Activated CD8-positive, alpha-beta memory T cell treated with anti-CD3 and anti-CD28 coated beads, Interleukin-2, amount 50 U/mL, for 24 hours (primary cell): ENCODE data around the gene LRIT3.

ENCODE experiments used
- DNase-seq: peaks from one replicate; pipeline ENCODE4 v3.0.0-alpha.2; 2020; ENCODE audit errors: extremely low read depth

Gene LRIT3

DNA sequence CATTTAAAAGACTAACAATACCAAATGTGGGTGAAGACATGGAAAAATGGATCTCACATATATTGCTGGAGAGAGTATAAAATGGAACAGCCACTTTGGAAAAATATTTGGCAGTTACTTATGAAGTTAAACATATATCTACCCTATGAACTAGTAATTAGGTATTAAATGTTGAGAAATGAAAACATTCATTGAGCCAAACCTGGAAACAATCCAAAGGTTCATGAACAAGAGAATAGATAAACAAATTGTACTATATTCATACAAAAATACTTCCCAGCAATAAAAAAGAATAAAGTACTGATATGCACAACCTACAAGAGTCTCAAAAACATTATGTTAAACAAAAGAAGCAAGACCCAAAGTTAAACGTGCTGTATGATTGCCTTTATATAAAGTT, 60.8 kb downstream of the LRIT3 start:
- no peak for DNase-seq

GRCh38 chr4:109910256-109910655, 62.3 kb downstream of the LRIT3 start:
- no peak for DNase-seq

- DNase-seq: no peak
These were observed 65.0 kb downstream of the LRIT3 start, which contains the start of gene EGF for GRCh38 chr4:109912706-109913595. Gene EGF, plus strand, starts transcription at chr4:109912883. Its CDS starts 453 bp downstream, at chr4:109913336.

DNA sequence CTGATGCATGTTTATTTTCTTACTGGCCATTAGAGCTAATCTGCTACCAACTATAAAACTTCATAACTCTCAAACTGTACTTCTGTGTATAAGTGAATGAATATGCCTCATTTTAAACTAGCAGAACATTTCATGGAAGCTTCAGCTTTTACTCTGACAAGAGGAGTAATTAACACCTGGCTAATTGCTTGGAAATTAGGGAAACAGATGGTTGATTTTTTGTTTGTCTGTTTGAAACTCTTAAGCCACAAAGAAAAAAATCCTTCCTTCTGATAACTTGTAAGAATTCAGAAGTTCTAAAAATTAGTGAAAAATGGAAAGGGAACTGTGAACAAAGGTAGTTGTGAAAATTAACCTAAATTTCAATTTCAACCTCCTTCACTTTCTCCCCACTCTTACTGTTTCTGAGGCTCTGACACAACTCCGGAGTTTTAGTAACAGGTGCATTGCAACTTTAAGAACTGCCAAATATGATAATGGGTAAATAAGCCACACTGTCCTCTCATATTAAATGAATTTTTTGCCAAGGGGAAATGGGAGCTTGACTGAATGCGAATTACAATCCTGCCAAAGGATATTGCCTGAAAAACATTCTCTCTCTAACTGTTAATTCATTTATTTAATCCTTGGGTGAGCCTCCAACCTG, 65.8 kb downstream of the LRIT3 start:
- DNase-seq: no peak

DNA sequence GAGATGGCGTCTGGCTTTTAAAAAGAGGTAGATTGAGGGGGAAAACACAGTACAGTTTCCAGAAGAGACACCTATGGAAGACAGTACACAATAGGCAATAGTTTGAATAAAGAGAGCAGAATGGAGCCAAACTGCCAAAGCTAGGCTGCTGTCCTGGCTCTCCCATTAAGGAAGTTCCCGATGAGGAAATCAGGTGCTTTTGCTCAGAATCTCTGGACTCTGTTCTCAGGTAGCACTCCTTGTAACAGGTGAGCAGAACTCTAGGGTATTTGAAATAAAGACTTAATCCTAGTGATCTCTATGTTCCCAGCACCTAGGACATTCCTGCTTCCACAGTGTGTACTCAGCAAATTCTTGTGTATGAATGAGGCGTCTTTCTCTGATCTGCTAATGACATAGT, 66.4 kb downstream of the LRIT3 start:
- no peak for DNase-seq

- no peak for DNase-seq
These were observed 67.6 kb downstream of the LRIT3 start for GRCh38 chr4:109915385-109916026.

GRCh38 chr4:109916027-109916409, 68.1 kb downstream of the LRIT3 start:
- no peak for DNase-seq

- no peak for DNase-seq
These were observed 73.5 kb downstream of the LRIT3 start for GRCh38 chr4:109921384-109921808.
